ENCODE data around the gene UCKL1.
"Not testable (repeated sequence)": the region's sequence is repeated elsewhere in the genome, so short reads cannot be mapped to it uniquely, and the experiment has no call there.

The UCKL1 gene

GRCh38 chr20:63943808-63944077 is 12.5 kb downstream of the UCKL1 start:
- no peak for DNase-seq

DNA sequence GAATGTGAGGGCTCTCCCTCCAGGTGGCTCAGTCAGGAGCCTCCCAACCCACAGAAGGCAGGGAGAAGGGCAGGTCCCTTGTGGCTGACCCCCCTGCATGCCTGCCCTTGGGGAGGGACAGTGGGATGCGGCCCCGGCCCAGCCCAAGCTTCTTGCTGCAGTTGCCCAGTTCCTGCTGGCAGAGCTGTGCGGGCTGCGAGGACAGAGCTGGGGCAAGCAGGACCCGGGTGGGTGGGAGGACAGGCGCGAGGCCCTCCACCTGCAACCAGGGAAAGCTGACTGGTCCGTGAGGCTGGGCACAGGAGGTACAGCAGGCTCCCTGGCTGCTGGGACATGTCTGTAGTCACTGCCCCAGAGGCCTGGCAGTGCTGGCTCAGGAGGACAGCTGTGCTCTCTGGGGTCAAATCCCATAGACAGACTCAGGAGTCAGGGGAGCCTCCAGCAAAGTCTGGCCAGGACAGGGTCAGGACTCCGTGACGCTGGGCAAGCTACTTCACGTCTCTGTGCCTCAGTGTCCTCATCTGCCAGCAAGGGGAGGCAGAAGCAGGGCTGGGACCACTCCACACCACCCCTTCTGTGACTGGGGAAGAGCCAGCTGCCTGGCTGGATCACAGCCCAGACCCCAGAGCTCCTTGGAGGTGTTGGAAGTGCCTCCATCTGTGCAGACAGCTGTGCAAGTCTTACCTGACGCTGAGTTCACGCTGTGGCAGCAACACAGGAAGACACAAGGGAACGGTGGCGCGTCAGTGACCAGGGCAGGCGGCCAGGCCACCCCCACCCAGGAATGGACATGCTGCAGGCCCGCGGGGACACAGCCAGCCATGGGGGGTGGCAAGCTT is 13.0 kb downstream of the UCKL1 start:
- no peak for DNase-seq

DNA sequence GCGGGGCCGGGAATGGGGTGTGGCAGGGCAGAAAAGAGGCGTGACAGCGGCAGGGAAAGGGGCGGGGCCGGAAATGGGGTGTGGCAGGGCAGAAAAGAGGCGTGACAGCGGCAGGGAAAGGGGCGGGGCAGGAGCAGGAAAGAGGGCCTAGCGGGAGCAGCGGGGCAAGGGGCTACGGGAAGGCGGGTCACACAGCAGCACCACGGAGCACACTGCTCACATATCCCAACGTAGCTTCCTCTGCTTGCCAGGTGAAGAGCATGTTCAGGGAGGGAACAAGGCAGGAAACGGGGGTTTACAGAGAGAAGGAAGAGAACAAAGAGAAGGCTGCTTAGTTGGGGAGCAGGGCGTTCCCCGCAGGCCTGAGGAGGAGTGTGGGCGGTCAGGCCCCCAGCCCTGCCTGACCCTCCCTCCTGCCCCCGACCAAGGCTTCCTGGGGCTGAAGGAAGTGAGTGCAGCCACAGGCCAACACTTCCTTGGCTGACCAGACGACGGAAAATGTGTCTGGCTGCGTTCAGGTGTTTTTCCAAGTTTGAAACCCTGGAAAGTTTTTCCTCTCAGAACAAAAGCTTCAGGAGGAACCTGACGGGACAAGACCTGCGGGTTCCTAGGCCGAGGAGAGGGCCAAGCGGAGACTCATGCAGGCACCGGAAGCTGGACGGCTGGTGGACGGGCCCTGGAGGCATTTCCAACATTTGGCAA is 13.8 kb downstream of the UCKL1 start:
- peak; percentile 47 for DNase-seq

DNA sequence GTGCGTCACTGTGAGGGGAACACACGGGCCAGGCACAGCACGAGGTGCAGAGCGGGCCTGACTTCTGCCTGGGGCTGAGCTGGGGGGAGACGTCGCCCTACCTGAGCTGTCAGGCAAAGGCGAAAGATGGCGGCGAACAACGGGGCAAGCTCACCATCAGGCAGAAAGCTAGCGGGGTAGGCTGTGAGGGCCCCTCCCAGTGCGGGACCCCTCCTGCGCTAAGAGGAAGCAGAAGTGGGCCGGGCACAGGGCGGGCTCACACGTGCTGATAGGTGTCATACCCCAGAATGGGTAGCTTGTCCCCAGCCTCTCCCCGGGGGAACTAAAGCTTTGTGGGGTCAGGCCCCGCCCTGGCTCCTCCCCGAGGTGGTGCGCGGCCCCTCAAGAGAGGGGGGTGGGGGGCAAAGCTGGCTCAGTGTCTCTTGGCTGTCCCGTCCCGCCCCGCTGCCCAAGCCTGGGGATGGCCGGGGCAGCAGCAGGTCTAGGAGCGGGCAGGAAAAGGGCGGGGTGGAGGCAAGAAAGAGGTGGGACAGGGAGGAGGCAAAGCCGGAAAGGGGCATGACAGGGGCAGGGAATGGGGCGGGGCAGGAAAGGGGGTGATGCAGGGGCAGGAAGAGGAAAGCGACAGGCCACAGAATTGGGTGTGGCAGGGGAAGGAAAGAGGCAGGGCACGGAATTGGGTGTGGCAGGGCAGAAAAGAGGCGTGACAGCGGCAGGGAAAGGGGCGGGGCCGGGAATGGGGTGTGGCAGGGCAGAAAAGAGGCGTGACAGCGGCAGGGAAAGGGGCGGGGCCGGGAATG is 14.7 kb downstream of the UCKL1 start:
- DNase-seq: no peak

DNA sequence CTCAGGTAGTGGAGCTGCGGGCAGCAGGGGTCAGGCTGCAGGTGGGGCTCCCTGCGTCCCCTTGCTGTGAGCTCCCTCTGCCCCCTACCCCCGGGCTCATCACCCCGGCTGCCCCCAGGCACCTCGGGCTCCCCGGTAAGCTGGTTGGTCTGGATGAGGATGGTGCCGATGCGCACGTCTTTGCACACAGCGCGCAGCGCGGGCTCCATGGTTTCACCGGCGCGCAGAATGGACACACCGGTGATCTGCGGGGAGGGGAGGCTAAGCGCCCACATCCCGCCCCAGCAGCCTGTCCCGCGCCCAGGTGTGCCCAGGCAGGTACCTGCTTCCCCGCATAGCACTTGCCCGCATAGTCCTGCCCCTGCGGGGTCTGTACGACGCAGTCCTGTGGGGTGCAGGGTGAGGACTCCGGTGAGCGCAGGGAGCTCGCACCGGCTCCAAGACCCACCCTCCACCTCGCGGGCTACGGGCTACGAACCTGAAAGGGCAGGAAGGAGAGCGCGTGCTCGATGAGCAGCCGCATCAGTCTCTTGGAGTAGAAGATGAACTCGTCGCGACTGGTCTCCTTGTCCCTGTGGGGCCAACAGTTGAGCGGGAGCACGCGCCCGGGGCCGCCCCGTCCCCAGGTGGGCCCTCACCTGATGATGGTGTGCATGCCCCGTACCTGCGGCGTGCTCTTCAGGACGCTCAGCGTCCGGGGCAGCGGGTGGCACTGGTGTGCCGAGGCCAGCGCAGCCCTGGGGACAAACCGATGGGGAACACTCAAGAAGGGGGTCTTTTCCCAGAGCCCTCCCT is 15.5 kb downstream of the UCKL1 start:
- no peak for DNase-seq

DNA sequence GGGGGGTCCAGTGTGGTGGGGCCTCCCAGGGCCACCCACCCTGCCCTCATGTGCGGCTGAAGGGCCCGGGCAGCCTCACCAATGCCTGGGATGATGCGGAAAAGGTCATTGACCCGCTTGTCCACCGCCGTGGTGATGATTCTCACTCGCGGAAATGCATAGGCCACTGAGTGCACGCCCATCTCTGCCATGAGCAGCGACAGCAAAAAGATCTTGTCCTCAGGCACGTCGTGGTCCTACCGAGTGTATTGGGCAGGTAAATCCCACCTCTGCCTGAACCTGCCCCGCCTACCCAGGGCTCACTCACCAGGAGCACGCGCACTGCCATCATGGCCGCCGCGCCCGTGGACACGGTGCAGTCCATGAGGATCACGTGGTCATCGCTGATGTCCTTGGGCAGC is 16.1 kb downstream of the UCKL1 start:
- DNase-seq: no peak

GRCh38 chr20:63939061-63939935 is 16.9 kb downstream of the UCKL1 start:
- DNase-seq: peak; percentile 49

DNA sequence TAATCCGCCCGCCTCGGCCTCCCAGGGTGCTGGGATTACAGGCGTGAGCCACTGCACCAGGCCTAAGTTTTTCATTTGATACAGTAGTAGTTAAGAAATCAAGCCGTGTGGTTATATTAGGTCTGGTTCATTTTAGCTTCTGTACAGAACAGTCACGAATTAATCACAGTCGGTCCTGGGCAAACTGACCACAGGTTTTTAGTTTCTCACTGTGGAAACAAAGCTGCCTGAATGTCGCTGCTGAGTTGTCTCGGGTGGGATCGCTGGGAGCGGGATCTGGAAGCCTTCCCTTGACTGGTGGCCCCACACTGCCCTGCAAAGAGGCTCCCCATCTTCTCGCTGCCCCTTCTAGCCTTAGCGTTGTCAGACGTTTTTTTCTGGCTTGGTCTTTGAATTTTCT is 18.6 kb downstream of the UCKL1 start:
- no peak for DNase-seq

DNA sequence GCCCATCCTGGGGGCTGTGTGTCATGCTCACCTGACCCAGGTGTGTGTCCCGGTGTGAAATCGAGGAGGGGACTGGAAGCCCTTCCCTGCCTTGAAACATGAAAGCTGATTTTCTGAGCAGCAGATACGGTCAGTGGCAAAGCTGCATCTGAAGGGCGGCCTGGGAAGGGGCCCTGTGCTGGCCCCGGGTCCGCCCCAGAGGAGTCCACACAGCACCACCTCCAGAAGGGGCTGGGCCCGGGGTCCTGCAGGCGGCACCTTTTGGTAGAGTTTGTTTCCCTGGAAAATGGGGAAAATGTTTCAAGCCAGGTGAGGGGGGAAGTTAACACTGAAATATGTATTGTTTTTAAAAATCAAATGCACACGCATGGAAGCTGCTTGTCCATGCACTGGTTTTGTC is 20.8 kb downstream of the UCKL1 start:
- no peak for DNase-seq

DNA sequence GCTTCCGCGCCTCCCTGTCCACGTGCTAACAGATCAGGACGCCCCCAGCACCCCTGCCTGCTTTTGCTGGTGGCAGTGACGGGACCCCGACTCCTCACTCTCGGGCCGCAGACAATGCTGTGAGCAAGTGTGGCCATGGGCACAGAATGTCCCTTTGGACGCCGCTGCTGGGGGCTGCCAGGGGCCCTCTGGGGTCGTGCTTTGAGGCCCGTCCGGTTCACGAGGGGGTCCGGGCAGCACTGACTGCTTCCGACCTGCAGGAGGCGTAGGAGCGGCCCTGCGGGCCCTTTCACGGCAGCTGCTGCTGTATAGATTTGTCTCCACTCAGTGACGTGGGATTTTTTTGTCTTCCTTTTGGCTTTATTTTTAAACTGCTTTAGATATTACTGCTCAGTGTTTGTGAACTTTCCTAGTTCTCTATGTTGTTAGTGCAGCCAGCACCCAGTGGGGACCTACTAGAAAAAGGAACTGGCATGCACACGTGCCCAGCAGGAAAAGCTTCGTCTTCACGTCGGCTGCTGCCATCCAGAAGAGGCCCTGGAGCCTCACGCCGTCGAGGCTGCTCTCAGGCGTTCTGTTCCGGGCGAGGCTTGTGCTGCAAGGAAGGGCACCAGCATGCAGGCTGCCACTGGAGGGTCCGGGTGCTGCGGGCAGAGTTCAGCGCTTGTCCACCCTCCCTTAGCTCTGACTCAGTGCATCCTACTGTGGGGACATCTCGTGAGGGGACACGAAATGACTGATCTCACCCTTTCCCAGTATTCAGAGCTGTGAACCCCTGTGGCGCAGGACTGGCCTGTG is 21.7 kb downstream of the UCKL1 start:
- no peak for DNase-seq

DNA sequence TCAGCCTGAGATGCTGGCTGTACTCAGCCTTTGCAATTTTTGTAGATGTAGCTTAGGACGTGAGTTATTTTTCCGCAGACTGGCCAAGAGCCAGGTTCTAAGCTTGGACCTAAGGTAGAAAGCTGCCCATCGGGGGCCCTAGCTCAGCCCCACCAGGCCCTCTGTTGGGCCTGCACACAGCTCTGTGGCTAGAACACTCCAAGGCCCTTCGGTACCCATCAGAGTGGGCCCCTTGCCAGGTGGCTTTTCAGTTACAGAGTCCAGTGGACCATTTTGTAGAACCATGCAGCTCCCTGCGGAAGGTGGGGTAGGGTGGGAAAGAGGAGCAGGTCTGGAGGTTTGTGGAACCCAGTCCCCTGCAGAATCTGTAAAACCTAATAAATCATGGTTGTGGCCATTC is 22.6 kb downstream of the UCKL1 start:
- DNase-seq: no peak

DNA sequence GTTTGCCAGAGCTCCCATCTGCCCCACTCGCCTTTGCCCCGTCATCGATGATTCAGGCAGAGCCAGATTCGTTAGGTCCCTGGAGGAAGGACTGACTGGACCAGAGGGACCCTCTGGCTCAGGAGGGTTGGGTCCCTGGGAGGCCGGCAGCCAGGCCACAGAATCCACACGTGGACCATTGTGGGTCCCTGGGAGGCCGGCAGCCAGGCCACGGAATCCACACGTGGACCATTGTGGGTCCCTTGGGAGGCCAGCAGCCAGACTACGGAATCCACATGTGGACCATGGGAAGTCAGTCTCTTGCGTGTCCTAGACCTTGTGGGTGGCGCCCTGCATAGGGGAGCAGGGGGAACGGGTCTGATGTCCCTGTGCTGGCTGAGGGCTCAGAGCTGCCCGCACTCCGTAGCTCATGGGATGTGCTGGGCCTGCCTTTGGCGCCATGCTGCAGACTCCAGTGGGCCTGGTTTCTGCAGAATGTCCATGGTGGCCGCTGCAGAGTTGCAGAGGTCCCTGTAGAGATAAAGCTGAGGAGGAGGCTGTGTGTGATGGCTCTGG is 23.5 kb downstream of the UCKL1 start:
- DNase-seq: no peak

DNA sequence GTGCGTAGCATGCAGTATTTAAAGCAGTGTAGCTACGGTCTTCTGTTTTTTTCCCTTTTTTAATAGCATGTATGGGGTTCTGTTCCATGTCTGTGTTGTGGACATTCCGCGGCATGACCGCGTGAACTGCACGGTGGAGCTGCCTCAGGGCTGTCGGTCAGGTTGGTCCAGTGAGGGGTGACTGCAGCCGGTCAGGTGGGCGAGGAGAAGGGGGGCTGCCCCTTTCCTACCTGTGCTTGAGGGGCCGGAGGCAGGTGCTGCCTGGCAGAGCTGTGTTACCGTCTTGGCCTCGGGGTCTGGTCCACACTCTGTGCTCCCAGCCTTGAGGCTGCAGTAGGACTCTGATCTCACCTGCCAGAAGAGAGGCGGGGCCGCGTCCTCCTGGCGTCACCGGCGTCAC is 24.5 kb downstream of the UCKL1 start:
- DNase-seq: no peak

DNA sequence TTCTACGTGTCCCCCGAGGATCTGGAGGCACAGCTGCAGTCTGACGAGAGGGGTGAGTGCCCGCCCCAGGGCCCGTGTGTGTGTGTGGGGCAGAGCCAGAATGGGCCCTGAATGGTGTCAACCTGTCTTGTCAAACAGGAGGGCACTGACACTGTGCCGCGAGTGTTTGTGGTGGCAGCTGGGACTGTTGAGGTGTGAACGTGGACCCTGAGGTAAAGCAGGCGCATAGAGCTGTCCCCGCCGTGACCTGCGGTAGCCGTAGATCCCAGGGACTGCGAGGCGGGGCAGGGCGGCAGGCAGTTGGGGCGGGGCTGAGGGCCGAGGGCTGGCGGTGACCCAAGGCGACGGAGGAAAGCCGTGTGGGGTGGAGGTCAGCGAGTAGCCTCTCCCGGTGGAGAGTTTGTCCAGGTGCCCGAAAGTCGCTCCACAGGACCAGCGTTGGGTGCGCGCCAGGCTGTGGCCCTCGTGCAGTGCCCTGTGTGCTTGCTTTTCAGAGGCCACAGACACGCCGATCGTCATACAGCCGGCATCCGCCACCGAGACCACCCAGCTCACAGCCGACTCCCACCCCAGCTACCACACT is 25.2 kb downstream of the UCKL1 start:
- DNase-seq: no peak

GRCh38 chr20:63929473-63929883 is 26.7 kb downstream of the UCKL1 start:
- DNase-seq: not testable (repeated sequence)

- no peak for DNase-seq
Measured at GRCh38 chr20:63929071-63929470, 27.1 kb downstream of the UCKL1 start.

GRCh38 chr20:63926298-63926697 is 29.9 kb downstream of the UCKL1 start:
- no peak for DNase-seq

DNA sequence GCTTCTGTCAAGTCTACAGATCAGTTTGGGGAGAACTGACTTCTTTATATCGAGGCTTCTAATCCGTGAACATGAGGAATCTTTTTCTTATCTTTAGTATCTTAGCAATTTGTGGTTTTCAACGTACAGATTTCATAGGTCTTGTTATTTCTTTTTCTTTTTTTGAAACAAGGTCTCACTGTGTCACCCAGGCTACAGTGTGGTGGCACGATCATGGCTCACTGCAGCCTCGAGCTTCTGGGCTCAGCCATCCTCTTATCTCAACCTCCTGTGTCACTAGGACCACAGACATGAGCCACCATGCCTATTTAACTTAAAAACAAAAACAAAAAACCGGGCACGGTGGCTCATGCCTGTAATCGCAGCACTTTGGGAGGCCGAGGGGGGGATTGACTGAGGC is 32.0 kb downstream of the UCKL1 start:
- DNase-seq: no peak

- DNase-seq: no peak
Measured at GRCh38 chr20:63923651-63924050, 32.6 kb downstream of the UCKL1 start.

DNA sequence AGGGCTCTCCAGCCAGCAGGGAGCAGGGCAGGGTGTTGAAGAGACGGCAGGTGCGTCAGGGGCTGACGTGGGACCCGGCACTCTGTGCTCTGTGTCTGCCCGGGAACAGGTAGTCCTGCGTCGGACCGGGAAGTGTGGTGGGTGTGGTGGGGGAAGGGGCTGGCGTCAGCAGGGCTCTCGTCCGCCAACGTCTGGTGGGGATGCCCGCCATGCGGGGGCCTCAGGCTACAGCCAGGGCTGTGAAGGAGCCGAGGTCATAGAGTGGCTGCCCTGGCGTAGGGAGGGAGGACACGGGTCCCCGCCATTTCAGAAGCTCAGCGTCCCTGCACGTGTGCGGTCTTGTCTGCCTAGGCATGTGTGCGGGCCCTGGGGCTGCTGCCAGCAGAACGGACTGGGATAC is 36.0 kb downstream of the UCKL1 start:
- DNase-seq: no peak
